GM21737 (cell line): Measurements from ENCODE around the gene FAM219B.

Source experiments
- ATAC-seq: cut with Tn5 transposase; IDR thresholded peaks from one replicate; pipeline ENCODE4 v1.9.1; 2021; ENCODE audit warnings: mild to moderate bottlenecking, moderate library complexity; ENCODE audit not compliant: unreplicated experiment

FAM219B gene

DNA sequence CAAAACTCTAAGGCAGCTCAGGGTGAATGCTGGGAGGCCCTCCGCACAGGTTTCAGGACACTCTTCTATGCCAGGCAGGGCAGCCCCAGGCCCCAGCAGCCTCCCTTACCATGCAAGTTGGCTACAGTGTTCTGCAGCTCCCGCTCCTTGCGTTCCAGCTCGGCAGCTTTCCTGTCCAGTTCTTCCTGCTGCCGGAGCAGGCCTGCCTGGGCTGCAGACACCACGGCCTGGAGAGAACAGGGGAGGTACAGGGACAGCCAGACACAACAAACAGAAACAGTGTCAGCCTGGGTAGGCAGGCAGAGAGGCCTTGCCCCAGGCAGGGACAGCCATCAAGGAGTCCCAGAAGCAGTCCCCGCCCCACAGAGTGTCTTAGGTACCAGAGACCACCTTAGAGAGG is 54.7 kb downstream of the FAM219B start:
- ATAC-seq, result no peak

DNA sequence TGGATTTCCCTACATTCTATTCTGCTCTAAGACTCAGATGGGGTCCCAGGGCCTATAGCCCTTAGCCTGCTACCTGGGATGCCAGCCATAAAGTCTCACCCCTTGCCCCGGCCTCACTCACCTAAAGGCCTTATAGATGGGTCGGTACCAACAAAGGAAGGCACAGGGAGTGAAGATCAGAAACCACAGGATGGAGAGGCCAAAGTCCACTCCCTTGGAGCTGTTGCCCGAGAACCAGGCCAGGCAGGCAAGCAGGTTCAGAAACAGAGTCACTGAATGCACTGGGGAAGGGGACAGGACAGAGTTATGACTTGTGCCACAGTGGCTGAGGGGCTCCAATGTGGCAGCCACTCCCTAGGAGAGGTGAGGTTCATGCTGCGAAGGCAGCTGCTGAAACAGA is 56.3 kb downstream of the FAM219B start:
- no peak for ATAC-seq
